Measurements from ENCODE around the gene MCTP2. TPM values are rescaled to one million over a fixed set of nuclear protein-coding genes. Genes with fewer than 3 reads are reported as not detected.
A peak's percentile ranks its signal among the peaks of the same experiment; 100 is the strongest.
"Not testable (repeated sequence)": the region's sequence is repeated elsewhere in the genome, so short reads cannot be mapped to it uniquely, and the experiment has no call there.

MCTP2 gene
- total RNA-seq, 3 donors from 2014 or later, result 41.9 to 89.3 (median 83.7) TPM

DNA sequence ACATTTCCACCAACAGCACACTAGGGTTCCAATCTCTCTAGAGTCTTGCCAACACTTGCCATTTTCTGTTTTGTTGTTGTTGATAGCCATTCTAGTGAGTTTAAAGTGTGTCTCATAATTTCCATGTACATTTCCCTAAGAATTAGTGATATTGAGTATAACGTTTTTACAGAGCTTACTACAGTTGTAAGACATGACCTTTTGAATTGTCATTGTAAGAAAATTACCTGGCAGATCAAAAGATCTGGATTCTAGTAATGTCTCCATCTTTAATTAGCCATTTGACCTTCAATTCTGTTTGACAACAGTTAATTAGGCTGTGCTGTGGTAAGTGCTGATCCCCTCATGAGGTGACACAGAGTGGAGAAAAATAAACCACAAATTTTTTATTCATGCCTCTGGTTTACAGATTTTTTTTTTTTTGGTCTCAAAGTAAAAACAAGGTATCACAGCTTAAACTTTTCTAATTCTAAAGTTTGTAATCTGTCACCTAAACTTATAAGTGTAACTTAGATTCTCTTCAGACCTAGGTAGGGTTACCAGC, 20.9 kb downstream of the MCTP2 start:
- TF ChIP-seq CTCF (IDR thresholded peaks at IDR 0.05), result no peak
- no peak for DNase-seq
- H3K4me3 ChIP-seq, result no peak overlapping the region
- no peaks in the 10 kb centered on the region for H3K36me3 ChIP-seq (ENCODE audit: low read depth)
- intact Hi-C loops (cut with DNase I, micrococcal nuclease), result no loop called here
- ATAC-seq, result no peak
- H3K9me3 ChIP-seq, result no peaks in the 10 kb centered on the region
- peaks cover 49% of the 10 kb centered on the region for H3K4me1 ChIP-seq (ENCODE audit: low read depth)

DNA sequence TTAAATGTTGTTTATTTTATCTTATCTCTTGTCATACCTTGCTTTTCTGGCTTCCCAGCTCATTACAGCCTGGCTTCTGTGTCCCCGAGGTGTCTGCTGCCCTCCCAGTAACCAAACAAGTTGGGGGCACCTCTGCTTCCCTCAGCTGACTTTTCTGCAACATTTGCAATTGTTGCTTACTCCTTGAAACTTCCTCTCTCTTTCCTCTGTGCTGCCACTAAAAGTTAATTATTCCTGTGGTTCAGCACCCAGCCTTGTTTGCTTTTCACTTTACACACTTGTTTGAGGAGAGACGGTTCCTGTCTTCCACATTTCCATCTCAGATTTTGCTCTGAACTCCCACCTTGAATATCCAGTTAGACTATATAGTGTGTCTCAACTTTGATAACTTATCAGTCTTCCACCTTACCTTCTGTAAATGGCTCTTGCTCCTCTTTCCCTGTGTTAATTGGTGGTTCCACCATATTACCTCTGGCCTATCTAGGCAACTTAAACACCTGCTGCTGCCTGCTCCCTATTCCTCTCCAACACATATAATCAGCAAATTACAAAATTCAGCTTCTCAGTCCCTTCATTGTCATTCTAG, 21.6 kb downstream of the MCTP2 start:
- H3K4me3 ChIP-seq, result no peak overlapping the region
- H3K9me3 ChIP-seq, result no peaks in the 10 kb centered on the region
- DNase-seq (no peak), ATAC-seq (peak; percentile 66)
- no peaks in the 10 kb centered on the region for H3K36me3 ChIP-seq (ENCODE audit: low read depth)
- no peak for TF ChIP-seq CTCF (IDR thresholded peaks at IDR 0.05)
- H3K4me1 ChIP-seq (ENCODE audit: low read depth), result peaks cover 43% of the 10 kb centered on the region
- intact Hi-C loops (cut with DNase I, micrococcal nuclease), result no loop called here

- DNase-seq, result no peak
- TF ChIP-seq CTCF (IDR thresholded peaks at IDR 0.05), result no peak
- peaks cover 41% of the 10 kb centered on the region for H3K4me1 ChIP-seq (ENCODE audit: low read depth)
- no peaks in the 10 kb centered on the region for H3K36me3 ChIP-seq (ENCODE audit: low read depth)
- ATAC-seq, result peak; percentile 30
- H3K9me3 ChIP-seq, result no peaks in the 10 kb centered on the region
- intact Hi-C loops (cut with DNase I, micrococcal nuclease), result no loop called here
- H3K4me3 ChIP-seq, result no peak overlapping the region
Observed at GRCh38 chr15:94253742-94254141, 22.4 kb downstream of the MCTP2 start.

DNA sequence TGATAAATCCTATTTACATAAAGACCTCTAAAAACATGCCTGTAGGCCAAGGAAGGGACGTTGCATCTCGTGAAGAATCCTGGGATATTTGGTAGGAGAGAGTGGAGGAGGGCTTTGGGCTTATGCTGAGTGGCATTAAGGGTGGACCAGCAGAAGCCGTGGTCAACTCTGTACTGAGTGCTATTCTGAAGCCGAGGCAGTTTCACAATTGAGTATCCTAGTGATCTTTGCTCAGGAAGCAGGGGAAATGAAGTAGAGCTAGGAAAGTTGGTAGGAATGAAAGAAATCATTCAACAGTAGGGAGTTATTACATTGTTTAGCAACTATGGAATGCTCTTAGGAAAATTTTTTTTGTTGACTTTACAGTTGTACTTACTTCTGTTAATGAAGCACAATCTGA, 24.2 kb downstream of the MCTP2 start:
- no peaks in the 10 kb centered on the region for H3K36me3 ChIP-seq (ENCODE audit: low read depth)
- peaks cover 29% of the 10 kb centered on the region for H3K4me1 ChIP-seq (ENCODE audit: low read depth)
- no peaks in the 10 kb centered on the region for H3K9me3 ChIP-seq
- intact Hi-C loops (cut with DNase I, micrococcal nuclease), result no loop called here
- no peak overlapping the region for H3K4me3 ChIP-seq
- no peak for DNase-seq
- peak; percentile 42 for ATAC-seq
- no peak for TF ChIP-seq CTCF (IDR thresholded peaks at IDR 0.05)

DNA sequence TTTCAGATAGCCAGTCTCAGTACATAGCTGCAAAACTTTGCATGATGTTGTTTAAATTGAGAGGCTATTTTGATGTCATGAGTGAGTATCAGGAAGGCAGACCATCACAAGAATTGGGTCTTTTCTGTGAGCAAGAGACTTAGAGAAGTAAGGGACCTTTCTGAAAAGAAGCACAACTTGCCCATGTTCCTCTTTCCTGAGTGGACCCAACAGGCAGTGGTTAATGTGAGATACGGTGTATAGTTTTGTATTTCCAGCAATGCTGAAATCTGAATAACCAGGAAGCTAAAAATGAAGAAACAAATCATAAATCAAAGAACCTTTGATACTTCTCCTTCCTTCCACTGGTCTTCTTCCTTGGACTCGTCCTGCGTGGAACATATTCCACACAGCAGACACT, 25.1 kb downstream of the MCTP2 start:
- TF ChIP-seq CTCF (IDR thresholded peaks at IDR 0.05), result no peak
- ATAC-seq, result no peak
- H3K4me1 ChIP-seq (ENCODE audit: low read depth), result peaks cover 20% of the 10 kb centered on the region
- no peak overlapping the region for H3K4me3 ChIP-seq
- intact Hi-C loops (cut with DNase I, micrococcal nuclease), result no loop called here
- H3K36me3 ChIP-seq (ENCODE audit: low read depth), result no peaks in the 10 kb centered on the region
- no peaks in the 10 kb centered on the region for H3K9me3 ChIP-seq
- DNase-seq, result no peak

- H3K4me3 ChIP-seq; H3K36me3 ChIP-seq (ENCODE audit: low read depth); H3K9me3 ChIP-seq; ATAC-seq; intact Hi-C loops (cut with DNase I, micrococcal nuclease): not testable (repeated sequence)
- peak in 1 of 3 donors; percentile 21 for DNase-seq
- H3K4me1 ChIP-seq (ENCODE audit: low read depth), result peaks cover 15% of the 10 kb centered on the region
Observed at GRCh38 chr15:94257776-94258175, 26.4 kb downstream of the MCTP2 start.

All from mucosa of descending colon (tissue), 3 donors.